Inflammatory macrophage treated with lipopolysaccharide for 4 hours (primary cell): Measurements from ENCODE around the gene SHANK1.

Source experiments
- DNase-seq: peaks from one replicate; pipeline ENCODE4 v3.0.0-alpha.2; 2020

Gene SHANK1

DNA sequence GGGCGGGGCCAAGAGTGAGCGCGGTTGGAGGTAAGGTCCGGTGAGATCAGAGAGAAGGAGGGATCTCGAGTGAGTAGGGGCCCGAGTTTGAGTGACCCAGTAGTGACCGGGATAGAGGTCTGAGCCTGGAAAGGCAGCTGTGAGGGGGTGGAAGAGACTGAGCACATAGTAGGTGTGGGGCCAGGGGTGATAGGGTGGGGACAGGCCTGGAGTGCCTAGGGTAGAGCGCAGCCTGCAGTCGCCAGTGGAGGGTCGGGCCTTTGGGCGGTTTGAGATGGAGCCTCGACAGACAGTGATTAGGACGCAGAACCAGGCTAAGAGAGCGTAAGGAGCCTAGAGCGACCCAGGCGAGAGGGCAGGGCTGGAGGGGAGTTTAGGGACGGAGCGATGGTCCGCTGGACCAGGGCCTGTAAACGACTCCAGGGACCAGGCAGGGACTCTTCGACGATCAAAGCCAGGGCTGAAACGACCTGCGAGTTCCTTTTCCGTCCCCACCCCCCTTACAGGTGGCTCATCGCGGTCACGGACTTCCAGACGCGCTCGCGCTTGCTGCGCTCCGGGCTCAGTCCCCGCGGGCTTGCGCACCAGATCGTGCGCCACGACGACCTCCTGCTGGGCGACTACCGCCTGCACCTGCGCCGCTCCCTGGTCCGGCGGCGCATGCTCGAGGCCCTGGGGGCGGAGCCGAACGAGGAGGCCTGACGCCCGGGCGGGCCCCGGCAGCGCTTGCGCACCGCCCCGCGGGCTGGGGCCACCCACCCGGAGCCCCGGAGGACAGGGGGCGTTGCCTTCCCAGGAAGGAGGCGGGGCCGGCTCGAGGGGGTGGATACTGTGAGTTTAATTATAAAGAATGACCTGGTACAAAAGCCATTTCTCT lies 60.9 kb downstream of the SHANK1 start:
- peak; percentile 45 for DNase-seq

DNA sequence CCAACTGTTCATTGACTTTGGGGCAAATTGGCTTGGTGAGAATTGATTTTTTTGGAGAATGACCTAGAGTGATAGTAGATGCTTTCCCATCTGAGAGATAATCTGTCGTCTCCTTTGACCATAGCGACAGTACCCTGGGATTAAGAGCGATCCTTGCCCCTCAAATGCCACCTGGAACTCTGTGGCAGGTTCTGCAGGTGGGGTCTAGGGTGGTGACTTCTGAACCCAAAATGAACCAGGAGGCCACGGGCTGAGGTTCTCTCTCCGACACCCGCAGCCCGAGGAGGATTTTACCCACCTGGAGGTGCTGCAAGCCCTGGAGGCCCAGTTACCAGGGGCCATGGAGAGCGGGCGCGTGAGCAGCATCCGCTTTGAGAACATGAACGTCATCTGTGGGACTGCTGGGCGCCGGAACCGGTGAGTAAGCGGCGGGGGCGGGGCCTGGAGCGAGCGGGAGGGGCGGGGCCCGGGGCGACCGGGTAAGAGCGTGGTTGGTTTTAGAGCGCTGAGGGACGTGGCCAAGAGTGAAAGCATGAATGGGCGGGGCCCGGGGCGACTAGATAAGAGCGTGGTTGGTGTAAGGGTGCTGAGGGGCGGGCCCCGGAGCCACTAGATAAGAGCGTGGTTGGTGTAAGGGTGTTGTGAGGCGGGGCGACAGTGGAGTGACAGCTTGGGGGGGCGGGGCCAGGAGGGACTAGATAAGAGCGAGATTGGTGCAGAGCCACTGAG lies 61.7 kb downstream of the SHANK1 start:
- DNase-seq, result peak; percentile 90

DNA sequence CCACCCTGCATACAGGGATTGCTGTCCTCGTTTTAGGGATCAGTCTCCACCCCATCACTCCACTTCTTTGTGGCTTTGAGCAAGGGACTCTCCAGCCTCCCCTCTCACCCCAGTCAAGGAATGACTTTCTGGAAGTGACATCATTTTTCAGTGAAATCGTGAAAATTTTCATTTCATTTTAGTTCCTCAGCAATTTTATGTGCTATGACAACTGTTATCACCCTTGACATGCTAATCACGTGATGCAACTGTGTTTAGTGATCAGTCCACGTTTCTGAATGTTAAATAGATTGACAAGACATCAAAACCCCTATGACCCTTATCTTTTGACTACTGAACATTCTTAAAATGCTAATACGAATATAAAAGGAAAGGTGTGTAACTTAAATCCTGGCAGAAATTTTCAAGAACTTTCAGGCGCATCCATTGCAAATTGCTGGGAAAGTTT lies 62.4 kb downstream of the SHANK1 start:
- DNase-seq, result no peak

DNA sequence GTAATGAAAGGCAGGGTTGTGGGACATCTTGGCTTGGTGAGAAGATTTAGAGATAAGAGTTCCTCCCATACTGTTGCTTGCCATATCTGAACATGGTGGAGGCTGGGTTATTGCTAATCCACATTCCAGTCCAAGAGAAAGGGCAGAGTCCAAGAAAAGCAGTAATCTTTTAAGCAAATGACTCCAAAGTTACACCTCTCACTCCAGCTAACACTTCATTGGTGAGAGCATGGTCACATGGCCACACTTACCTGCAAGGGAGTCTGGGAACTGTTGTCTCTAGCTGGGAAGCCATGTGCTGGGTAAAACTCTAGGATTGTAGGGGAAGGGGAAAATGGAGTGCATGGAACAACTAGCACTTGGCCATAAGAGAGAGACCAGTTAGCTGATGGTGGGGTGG lies 64.7 kb downstream of the SHANK1 start:
- no peak for DNase-seq

DNA sequence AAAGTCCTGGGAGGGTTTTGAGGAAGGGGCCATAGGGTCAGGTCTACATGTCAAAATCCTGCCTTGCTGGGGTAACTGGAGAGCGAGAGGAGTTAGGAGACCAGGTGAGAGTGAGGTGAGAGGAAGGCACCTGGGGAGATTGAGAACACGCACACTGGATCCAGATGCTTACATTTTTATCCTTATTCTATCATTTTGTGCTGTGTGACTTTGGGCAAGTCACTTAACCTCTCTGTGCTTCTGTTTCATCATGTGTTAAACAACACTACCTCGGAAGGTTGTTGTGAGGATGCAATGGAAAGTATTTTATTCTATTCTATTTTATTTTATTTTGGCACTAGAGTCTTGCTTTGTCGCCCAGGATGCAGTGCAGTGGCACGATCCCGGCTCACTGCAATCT lies 66.9 kb downstream of the SHANK1 start:
- DNase-seq, result no peak

DNA sequence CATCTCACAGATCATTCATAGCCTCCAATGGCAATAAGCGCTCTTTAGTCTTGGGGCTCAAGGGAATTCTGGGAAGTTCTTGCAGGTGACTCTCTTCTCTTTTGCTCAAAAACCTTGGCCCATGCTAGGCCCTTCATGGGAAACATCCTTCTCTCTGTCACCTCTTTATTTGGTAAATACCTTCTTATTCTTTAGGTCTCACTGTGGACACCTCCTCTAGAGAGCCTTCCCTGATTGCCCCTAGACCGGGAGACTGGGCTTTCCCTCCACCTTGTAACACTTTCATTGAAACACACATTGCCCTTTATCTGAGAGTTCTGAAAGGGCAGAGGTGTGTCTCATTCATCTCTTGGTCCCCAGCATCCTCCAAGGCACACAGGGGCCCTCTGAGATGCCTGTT lies 68.4 kb downstream of the SHANK1 start:
- DNase-seq, result no peak

DNA sequence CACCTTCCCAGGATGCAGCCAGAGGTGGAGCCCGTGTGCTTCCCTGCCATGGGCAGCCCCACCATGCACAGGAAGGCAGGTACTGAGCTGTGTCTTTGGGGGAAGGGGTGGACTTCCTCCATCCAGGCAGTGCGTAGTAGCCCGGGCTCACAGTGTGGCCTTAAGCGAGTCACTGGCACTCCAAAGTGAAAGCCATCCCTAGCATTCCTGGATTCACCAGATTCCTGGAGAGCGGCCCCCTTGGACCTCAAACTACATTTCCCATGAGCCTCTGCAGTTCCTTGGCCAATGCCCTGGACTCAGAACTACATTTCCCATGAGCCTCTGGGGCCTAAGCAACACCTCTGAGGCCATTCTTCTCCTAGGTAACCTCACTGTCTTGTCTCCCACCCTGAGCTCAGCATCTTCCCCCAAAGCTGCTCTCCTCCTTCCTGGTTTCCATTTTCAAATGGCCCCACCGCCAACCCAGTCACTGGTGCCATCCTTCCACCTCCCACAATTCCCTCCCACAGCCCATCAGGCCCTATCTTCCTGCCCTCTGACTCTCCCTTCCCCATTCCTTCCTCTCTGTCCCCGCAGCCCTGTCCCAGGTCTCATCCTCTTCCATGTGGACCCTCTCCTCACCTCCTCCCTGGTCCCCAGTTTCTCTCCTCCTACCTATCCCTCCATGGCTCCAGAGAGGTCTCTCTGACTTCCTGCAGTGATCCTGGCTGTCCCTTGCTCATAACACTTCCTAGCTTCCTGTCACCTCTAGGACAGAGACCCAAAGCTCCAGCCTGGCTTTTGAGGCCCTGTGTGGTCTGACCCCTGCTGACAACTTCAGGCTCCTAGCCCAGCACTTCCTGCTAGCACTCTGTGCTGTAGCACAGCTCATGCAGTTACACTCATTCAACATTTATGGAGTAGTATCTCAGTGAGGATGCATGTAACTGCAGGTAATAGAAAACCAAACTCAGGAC lies 69.9 kb downstream of the SHANK1 start, which contains the start of gene C19orf81:
TSS of gene C19orf81 (plus strand) at position 13 of the 959 bp plus-strand sequence. CDS start at position 13, 0 bp downstream.
- DNase-seq, result no peak

DNA sequence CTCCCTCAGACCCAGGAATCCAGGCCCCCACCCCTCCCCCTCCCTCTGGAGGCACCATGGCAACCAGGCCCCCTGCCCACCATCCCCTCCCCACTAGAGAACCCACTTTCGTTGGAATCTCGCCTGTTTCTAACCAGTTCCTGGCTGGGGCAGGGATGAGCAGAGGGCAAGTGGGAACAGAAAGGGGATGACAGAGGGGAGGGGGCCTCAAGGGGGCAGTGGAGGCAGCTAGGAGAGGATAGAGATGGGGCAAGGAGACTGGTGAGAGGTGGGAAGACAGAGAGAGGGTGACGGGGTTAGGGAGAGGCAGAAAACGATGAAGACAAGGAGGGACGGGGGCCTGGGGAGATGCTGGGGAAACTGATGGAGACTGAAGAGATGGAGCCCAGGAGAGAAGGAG lies 70.9 kb downstream of the SHANK1 start:
- DNase-seq, result no peak

DNA sequence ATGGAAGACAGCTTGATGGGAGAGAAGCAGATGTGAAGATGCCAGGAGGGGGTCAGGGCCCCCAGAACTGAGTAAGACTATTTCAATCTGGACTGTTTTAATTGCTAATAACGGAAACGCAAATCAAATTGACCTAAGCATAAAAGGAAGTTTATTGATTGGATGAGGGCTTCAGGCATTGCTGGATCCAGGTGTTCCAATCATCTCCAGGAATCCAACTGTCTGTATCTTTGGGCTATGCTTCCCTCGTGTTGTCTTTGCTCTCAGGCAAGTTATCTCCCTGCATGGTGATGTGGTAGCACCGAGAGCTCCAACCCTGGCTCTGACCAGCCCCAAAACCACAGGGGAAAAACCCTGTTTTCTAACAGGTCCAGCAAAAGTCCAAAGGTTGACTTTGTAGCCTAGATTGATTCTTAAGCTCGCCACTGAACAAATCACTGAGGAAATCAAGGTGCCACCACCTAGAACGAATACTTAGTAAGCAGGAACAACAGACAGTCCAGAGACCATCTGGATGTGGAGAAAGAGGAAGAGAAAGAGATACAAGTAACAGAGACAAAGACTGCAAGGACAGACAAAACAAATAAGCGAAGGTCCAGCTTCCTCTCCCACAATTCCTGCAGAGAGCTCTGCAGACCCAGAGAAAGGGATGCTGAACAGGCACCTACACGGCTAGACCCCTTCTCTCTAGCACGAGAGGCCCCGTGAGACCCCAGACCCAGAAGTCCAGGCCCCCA lies 71.6 kb downstream of the SHANK1 start:
- no peak for DNase-seq

DNA sequence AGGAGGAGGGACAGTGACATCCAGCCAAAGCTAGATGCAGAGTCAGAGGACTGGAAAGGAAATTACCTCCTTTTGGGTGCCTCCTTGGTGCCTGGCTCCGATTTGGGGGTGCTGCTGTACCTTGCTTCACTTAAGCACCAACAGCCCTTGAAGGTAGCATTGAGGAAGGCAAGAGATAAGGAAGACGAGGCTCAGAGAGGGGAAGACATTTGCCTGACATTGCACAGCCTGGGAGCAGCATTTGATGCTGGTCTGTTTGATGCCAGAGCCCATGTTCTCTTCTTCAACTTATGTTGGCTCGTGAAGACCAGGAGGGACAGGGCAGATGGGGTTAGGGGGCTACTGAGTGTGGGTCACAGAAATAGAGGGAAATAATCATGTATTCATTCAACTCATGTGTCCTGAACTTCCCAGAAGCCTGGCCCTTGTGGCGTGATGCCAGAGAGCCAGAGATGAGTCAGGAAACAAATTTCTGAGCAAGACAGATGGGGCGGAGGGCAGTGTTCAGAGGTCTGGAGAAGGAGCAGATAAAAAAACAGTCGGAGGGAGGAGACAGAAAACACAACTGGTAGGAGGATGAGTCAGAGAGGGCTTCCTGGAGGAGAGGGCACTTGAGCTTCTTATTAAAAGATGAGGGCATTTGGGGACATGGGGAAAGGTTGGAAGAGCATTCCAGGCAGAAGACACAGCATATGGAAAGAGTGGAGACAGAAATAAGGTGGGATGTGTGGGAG lies 73.4 kb downstream of the SHANK1 start:
- DNase-seq, result no peak

DNA sequence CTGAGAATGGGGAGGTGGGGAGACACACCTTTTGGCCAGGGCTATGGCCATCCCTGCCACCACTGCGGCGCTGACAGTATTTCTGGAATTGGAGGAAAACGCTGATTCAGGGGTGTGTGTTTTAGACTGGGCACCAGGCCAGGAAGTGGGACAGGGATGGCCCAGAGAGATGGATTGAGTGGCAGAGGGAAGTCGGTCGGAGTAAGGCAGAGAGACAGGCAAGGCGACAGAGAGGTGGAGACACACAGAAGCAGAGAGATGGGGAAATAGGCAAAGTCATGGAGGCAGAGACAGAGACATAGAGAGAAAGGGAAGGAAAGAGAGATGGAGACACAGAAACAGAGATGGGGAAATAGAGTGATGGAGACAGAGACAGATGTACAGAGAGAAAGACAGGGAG lies 74.5 kb downstream of the SHANK1 start:
- DNase-seq, result no peak

DNA sequence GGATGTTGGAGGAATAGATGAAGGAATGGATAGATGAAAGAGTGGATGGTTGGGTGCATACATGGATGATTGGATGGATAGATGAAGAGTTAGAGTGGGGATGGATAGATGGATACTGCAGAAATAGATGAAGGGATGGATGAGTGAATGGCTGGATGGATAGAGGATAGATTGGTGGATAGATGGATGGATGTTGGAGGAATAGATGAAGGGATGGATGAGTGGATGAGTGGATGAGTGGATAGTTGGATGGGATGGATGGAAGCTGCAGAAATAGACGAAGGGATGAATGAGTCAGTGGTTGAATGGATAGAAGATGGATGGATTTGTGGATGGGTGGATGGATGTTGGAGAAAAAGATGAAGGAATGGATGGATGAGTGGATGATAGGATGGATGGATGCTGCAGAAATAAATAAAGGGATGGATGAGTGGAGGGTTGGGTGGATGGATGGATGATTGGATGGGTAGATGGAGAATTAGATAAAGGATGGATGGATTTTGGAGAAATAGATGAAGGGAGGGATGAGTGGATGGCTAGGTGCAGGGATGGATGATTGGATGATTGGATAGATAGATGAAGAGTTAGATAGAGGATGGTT lies 75.2 kb downstream of the SHANK1 start:
- DNase-seq, result no peak

DNA sequence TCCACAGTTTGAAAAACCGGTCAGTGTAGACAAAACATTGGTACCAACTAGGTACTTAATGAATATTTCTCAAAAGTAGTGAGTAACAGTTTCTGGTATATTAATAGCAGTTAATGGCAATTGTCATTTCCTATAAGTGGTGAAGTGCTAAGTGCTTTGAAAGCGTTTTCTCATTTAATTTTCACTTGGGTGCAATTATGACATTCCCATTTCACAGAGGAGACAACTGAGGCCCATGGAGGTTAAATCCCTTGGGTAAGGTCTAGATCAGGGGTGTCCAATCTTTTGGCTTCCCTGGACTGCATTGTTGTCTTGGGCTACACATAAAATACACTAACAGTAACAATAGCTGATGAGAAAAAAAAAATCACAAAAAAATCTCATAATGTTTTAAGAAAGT lies 79.2 kb downstream of the SHANK1 start:
- no peak for DNase-seq

DNA sequence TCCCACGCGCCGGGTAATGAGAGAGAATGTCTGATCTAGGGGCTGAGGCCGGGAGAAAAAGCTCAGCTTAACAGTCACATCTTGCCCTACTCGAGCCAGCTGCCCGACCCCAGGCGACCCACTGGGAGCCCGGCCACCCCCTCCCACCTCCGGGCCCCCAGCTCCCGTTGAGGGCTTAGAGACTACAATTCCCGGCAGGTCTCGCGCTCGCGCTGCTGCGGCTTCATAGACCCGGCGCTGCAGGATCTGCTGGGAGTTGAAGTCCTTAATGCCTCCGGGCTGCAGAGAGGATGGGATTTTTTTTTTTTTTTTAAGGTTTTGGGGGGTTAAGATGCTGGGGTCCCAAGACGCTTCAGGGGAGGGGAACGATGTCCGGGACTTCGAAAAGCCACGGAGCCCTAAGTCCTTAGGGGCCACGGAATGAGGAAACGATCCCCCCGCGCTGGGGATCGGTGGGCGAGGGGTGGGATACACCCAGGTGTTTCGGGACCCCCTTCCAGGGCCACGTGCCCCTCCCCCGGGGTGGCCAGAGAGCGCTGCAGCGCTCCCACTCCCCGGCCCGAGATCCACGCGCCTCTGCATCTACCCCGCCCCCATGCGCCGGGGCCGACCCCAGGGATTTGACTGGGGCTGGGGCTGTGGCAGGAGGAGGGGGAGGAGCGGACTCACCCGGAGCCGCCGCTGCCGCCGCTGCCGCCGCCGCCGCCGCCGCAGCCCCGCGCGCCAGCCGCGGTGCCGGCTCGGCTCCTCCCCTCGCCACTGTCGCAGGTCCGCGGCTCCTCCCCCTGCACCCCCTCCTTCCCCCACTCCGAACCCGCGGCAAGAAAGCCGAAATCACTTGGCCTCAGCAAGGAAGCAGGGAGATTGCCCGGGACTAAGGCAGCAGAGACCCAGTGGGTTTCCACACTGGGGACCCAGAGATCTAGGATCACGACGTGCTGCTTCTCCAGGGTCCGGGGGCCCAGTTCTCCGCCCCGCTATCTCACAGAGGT lies 80.2 kb downstream of the SHANK1 start, which contains the start of gene SYT3:
TSS of gene SYT3 (minus strand) at position 761 of the 992 bp plus-strand sequence. CDS start 2,470 bp downstream, outside the sequence.
- DNase-seq, result no peak

DNA sequence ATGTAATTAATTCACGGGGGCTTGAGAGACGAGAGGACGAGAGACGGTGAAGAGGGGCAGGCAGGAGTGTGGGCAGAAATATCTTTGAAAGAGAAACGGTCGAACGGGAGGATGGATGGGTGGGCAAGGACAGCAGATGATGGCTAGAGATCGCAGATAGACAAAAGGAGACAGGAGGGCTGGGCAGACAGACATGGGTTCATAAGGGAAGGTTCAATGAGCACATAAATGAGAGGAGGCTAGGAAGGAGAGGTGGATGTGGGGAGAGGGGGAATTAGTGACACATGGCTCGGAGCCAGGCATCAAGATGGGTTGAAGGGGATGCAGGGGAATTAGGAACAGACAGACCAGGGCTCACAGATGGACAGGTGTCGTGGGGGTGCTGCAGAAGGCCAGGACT lies 81.0 kb downstream of the SHANK1 start:
- DNase-seq, result no peak

DNA sequence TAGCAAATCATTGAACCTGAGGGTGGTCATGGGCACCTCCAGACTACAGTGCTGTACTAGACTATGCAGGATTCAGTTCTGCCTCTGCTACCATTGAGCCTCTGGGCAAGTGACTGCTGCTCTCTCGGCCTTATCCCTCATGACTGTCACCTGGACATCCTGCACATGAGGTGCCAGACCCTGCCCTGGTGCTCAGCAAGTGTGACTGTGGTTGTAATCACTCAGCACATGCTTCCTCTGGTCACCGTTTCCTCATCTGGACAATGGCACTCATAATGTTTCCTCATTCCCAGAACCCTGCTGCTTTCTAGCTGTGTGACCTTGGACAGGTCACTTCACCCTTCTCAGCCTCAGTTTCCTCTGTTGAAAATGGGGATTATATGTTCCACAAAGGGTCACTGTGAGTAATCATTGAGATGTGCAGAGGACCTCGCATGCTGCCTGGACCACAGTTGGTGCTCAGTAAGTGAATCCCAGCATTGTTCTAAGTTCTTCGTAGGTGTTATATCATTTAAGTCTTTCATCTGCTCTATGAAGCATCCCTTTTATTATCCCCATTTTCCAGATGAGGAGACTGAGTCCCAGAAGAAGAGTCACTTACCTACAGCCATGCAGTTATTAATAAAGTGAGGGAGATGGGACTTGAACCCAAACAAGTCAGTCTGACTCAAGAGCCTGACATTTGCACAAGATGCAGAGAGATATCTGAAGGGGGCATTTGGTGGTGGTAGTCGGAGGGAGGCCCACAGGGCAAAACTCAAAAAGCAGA lies 83.1 kb downstream of the SHANK1 start:
- DNase-seq, result no peak

DNA sequence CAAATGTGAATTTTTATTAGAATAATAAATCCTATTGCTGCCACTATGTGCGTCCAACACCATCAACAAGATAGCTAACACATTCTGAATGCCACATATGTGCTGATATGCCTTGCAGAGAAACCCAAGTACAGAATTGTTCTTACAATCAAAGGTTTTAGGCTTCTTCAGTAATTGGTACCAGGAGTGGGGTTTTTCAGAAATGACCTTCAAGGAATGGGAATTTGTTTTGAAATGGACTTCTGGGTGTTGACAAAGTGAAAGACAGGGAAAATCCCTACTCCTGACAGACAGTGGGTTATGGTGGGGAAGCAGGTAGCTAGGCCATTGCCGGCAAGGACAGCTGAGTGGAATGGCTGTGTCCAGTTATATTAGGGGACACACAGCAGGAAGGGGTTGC lies 85.6 kb downstream of the SHANK1 start:
- no peak for DNase-seq

DNA sequence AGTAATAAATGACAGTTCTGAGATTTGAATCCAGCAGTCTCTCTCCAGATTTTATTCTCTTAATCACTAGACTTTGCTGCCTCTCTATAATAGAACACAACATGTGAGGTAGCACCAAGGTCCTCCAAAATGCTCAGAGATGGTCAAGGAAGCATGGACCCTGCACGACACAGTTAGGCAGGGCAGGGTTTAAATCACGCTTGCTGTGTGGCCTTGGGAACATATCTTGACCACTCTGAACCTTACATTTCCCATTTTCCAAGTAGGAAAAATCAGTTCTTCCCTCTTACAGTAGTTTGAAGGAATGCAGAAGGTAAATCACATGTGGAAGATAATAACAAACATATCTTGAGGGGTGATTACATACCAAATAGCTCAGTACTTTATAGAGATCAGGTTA lies 86.2 kb downstream of the SHANK1 start:
- no peak for DNase-seq
